HUDEP-2 (cell line): ENCODE measurements around the gene PSMD9.
"Not testable (repeated sequence)": the region's sequence is repeated elsewhere in the genome, so short reads cannot be mapped to it uniquely, and the experiment has no call there.

Experiments
- DNase-seq, 76 experiments: peaks; one replicate each; lab custom pipeline; 2025; ENCODE audit not compliant: unreplicated experiment in 76 of 76; lab: John Stamatoyannopoulos, UW

The PSMD9 gene

DNA sequence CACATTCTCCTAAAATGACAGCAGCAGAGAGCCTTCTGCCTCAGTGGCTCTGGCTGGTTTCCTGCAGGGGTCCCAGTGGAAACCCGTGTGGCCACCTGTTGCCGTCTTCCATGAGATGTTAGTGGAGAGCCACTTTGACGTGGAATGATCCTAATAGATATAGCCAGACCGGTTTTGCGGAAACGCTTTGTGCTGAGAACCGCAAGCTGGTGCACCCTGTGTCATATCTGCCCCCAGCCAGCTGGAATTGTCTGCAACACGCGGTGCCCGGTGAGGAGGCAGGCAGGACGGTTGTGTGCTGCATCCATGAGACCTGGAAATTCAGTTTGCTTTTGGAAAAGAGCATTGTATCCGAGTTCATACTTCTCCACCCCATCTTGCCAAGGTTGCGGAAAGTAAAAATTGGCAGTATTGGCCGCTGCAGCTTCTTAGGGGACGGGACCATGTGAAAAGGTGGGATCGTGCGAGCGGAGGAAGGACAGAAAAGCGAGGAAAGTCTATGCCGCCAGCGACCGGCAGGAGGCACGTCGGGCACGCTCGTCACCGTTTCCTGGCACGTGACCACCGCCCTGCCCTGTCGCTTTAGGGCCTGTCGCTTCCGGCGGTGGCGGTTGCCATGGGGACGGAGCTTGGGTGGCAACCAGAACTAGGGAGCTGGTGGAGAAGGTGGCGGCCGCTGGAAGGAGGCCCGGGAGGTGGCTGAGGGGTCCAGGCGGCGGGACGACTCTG, 29.5 kb downstream of the PSMD9 start, which contains the start of gene CFAP251:
Gene CFAP251, plus strand, starts transcription at position 643 of the 729 bp plus-strand sequence. CDS start 2,714 bp downstream, outside the sequence.
- peak; percentile 26 to 98 (median 95) for DNase-seq

DNA sequence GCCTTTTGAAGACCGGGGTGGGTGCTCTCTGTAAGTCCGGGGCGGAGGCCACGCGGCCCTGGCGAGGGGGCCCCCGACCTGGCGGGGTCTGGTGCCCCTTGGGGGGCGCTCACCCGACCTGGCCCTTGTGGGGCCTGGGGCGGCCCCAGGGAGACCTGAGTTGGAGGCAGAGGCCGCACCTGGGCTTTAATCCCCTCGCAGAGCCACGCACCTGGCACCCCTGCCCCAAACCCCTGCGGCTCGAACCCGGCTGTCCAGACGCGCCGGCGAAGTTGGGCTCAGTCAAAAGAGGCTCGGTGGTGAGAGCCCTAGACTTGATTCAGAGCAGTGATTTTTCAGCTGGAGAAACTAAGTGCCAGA, 30.1 kb downstream of the PSMD9 start:
- no peak for DNase-seq

DNA sequence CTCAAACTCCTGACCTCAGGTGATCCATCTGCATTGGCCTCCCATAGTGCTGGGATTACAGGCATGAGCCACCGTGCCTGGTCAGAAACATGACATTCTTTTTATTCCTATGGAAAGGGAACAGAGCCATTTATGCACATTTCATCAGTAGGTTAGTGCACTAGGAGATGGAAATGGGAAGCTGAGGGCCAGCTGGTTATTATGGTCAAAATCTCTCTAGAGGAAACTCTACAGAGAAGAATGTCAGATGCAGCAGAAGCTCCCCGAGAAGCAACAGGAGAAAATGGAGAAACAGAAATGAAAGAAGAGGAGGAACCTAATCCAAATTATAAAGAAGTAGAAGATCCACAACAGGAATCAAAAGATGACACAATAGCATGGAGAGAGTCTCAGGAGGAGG, 32.5 kb downstream of the PSMD9 start:
- no peak for DNase-seq

DNA sequence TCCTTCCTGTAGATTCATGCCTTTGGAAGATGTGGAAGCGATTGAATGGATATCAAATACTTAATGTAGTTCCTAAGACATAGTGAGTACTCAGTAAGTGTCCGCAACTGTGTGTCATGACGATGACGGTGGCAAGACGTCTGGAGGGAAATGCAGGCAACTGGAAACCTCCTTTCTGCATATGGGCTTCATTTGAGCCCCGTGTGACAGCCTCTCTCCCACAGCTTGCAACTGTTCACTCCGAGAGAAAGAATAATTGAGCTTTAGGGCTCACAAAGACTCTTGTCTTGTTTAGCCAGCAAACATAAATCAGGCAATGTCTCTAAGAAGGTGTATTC, 36.7 kb downstream of the PSMD9 start:
- DNase-seq: no peak

DNA sequence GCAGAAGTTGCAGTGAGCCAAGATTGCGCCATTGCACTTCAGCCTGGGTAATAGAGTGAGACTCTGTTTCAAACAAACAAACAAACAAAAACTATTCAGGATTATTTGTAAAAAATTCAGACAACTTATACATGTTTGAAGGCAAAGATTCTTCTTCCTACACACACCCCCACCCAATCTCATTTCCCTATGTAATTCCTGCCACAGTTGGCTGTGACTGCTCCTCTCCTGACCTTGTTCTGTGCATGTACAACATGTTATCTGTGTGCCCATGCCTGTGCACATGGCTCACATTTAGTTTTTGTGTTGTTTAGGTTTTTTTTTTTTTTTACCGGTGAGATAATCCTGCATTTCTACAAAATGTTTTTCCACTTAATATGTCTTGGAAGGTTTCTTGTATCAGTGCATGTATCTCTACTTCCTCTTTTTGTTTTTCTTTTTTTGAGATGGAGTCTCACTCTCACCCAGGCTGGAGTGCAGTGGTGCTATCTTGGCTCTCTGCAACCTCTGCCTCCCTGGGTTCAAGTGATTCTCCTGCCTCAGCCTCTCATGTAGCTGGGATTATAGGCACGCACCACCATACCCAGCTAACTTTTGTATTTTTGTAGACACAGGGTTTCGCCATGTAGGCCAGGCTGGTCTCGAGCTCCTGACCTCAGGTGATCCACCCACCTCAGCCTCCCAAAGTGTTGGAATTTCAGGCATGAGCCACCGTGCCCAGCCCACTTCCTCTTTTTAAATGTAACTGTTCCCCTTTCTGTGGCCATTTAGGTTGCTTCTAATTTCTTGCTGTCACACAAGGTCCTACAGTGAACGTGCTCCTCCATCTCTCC, 38.5 kb downstream of the PSMD9 start:
- DNase-seq: peak in 1 of 76 experiments; percentile 5

DNA sequence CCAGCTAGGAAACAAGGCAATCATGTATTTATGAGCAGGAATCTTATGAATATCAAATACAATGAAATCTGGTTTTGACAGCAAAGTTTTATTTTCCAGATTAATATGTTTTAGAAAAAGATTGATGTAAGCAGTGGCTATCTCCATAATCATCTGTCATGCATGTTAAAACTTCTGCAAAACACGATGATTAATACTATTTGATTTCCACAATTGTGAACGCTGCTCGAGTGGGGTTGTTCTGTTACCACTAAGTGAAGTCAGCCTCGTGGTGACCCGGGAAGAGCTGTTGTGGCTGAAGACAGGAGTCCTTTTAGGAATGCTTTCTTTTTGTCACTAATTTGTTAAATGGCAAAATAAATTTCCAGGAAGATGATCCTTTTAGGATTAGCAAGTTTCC, 39.2 kb downstream of the PSMD9 start:
- no peak for DNase-seq

DNA sequence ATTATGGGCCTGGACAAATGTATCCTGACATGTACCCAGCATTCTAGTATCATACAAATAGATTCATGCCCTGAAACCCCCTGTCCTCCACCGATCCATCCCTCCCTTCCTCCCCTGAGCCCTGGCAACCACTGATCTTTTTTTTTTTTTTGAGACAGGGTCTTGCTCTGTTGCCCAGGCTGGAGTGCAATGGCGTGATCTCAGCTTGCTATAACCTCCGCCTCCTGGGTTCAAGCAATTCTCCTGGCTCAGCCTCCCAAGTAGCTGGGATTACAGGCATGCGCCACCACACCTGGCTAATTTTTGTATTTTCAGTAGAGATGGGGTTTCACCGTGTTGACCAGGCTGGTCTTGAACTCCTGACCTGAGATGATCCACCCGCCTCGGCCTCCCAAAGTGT, 41.0 kb downstream of the PSMD9 start:
- not testable (repeated sequence) for DNase-seq

DNA sequence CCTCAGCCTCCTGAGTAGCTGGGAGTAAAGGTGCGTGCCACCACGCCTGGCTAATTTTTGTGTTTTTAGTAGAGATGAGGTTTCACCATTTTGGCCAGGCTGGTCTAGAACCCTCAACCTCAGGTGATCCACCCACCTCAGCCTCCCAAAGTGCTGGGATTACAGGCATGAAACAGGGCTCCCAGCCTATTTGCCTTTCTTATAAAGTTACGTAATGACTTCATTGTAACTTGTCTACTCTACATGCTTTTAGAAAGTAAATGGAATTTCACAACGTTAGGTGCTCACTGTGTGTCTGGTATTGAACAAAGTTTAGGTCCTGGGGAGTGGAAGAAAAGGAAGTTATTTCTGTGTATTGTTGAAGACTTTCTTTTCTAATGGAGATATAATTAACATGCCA, 42.3 kb downstream of the PSMD9 start:
- DNase-seq: no peak

DNA sequence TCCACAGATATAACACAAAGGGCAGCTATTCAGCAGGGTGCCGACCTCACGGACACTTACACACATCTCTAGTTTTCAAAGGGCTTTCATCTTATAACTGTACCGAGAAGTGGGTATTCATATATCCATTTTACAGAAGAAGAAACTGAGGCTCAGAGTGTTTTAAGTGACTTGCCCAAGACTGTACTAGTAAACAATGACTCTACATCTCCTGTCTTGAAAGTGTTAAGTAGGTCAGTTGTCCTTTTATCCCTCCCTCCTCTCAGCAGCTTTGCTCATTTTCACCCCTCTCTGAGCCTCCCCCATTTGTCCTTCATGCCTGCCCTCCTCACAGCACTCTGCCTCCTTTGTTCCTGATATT, 43.6 kb downstream of the PSMD9 start:
- DNase-seq: no peak

DNA sequence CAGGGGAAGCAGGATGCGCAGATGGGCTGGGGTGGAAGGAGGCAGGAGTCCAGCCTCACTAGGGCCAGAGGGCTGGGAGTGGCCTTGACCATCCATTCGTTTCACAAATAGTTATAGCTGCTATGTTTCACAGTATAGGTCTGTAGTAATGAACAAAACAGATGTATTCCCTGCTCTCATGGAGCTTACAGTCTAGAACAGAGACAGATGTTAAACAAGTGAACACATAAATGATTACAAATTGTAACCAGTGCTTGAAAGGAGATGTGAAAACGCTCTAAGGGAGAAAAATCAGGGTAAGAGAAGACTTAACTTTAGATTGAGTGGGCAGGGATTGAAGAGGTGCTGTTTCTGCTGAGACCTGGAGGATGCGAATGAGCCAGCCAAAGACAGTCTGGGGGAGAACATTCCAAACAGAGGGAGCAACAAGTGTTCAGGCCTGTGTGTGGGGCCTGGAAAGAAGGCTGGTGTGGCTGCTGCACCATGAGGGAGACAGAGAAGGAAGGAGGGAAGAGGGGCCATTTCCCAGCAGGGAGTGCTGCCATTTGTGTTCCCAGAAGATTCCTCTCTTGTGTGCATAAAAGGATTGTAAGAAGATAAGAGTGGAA, 44.4 kb downstream of the PSMD9 start:
- no peak for DNase-seq

DNA sequence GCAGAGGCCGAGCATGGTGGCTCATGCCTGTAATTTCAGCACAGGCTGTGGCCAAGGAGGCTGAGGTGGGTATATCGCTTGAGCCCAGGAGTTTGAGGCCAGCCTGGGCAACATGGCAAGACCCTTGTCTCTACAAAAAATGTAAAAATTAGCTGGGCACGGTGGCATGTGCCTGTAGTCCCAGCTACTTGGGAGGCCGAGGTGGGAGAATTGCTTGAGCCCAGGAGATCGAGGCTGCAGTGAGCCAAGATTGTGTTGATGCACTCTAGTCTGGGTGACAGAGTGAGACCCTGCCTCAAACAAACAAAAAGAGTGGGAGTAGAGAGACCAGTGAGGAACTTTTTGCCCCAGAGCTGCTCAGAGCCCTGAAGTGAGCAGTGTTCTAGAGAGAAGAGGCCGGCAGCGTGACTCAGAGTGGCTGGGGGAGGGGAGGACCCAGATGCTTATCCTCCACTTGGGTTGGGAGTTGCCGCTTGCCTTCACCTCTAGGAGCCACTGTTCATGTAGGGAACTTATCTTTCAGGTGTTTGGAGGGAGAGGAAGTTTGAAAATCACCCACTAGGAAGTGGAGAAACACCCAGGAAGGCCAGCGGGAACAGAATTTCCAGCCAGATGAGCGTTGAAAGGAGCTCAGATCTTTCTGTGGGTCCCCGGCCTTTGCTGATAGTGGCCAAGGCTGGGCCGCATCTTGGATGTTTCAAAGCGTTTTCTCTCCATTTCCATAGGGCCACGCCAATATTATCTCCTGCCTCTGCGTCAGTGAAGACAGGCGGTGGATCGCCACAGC, 45.1 kb downstream of the PSMD9 start:
- peak in 71 of 76 experiments; percentile 5 to 80 (median 54) for DNase-seq

DNA sequence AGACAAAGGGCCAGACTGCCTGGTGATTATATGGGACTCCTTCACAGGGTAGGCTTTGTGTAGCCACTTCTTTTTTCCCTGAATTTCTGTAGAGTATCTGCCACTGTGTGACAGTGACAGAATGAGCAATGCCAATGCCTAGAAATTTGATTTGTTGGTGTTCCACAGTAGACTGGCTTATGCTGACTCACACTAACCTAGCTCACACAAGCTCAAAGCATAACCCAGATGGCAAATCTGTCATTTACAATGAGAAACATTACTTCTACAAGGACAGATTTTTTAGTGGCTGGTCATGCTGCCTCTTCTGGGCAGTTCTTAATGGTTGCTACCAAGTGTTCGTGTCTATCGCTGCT, 45.7 kb downstream of the PSMD9 start:
- no peak for DNase-seq

DNA sequence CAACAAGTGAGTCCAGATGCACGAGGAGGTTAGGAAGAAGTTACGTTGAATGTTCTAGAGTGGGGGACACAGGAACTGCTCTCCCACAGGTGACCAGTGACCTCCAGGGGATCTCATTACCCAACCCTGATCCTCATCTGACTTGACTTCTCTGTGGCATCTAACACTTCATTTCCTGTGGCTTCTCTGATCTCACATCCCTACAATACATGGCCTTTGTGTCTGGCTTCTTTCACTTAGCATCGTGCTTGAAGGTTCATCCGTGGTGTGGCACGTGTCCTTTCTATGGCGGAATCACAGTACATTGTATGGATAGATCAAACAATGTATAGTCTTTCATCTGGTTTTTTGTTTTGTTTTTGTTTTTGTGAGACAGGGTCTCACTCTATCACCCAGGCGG, 49.1 kb downstream of the PSMD9 start:
- DNase-seq: no peak

DNA sequence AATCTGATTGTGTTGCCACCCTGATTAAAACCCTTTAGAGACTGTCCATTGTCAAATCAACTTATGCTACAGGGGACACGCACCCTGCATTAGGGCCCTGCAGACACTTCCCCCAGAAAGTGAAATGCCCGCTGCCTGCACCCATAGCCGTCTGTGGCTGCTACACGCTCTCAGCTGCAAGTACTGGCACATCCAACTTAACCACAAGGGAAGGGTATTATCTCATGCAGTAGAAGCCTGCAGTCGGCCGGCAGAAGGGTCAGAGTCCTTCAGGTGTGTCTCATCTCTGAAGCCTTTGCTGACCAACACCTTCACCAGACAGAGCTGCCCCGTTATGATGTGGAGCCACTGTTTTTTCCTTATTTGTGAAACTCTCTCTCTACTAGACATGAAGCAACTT, 50.6 kb downstream of the PSMD9 start:
- DNase-seq: no peak

DNA sequence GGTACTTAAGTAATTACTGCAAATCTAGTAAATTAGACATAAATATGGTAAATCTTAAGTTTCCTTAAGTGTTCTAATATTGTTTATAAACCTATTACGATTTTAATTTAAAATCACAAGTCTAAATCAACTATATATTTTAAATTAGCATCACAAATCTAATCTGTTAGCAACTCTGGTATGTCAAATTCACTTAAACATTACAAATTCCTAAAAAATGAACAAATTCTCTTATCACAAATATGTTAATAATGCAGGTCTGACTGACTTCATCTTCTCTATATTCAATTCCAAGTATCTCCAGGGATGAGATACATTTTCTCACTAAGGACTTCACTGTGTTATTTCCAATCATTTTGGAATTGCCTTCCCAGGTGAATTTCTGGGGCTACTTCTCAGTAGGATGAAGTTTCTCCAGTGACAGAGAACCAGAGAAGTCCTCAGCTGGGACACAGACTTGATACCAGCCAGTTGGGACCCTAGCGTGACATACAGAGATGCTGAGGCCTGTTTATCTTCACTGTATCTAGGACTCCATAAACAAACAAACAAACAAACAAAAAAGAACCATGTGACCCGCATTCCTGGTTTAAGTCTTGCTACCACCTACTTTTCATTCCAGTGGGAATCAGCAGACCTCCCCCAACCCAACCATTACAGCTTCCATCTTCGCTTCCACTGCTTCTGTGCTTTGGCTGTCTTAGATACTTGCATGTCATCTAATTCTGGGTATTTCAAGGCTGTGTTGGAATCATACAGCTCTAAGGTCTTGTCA, 51.6 kb downstream of the PSMD9 start:
- DNase-seq: no peak

DNA sequence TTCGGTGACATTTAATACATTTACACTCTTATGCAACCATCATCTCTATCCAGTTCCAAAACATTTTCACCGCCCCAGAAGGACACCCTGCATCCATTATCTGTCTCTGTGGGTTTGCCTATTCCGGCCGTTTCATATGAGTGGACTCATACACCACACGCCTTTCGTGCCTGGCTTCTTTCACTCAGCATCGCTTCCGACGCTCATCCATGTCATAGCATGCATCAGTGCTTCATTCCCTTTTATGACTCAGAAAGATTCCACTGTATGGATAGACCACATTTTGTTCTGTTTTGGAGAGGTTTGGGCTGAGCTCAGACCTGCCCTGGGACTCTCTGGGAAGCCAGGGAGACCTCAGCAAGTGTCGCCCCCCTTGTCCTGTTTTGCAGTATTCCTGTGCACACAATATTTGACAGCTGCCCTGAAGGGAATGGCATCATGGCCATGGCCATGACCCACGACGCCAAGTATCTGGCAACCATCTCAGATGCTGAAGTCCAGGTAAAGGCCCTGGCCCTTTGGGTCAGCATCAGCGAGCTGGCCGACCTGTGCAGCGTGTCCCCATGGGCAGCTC, 53.6 kb downstream of the PSMD9 start:
- no peak for DNase-seq

DNA sequence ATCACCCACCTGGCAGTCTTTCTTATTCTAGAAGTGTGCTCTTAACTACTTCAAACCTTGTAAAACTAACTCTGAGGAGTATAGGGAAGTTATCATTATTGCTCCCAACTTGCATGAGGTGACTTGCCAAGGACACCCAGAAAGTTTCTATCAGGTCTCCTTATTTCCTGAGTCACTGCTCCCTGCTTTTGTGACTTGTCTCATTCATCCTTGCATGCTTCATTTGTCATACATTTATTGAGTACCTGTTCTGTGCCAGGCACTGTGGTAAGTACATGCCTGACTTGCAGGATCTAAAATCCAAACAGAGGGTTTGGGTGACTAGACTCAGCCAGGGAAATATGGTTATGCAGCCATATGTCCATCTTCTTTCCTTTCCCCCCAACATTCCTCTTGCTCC, 55.3 kb downstream of the PSMD9 start:
- DNase-seq: no peak

DNA sequence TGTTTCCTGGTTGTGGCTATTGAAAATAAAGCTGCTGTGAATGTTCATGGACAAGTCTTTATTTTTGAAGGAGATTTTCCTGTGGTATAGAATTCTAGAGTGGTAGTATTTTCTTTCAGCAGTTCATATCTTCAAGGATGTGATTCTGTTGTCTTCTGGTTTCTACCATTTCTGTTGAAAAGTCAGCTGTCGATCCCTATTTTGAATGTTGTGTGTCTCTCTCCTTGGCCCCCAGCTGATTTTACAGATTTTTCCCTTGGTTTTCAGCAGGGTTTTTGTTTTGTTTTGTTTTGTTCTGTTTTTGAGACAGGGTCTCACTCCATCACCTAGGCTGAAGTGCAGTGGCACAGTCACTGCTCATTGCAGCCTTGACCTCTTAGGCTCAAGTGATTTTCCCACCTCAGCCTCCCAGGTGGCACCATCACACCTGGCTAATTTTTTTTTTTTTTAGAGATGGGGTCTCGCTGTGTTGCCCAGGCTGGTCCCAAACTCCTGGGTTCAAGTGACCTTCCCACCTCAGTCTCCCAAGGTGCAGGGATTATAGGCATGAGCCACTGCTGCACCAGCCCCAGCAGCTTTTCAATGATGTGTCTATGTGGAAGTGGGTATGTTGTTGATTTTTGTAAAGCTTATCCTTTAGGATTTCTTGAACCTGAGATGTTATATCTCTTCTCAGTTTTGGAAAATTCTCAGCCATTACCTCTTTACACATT, 57.9 kb downstream of the PSMD9 start:
- no peak for DNase-seq

DNA sequence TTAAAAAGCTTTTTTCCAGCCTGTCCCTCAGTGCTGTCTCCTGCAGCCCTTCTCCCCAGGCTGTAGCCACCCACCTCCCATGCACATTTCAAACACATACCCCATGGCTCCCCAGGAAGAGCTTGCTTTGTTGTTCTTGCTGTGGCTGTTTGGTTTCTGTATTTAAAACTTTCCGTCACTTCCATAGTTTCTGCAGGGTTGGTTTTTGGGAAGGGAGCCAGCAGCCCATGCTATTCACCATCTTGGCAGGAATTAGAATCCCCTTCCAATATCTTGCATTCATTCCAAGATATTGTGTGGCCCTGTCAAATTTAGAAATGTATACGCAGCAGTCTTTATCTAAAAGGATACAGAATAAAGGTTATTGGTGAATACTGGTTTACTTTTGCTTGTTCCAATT, 59.4 kb downstream of the PSMD9 start:
- no peak for DNase-seq
